Ovary (tissue), 9 donors: ENCODE data around the gene MAB21L1. TPM values are rescaled to one million over a fixed set of nuclear protein-coding genes. Genes with fewer than 3 reads are reported as not detected.

Experiments used
- DNase-seq, 5 donors: peaks; one replicate each; pipeline ENCODE4 v3.0.0-alpha.2; 2019 to 2020
- H3K27ac ChIP-seq, 2 donors: fragments of 200-600 bp; one replicate each; pipeline versions ENCODE4 v1.5.1 to v1.8.0; 2019 to 2022
- H3K27me3 ChIP-seq: fragments of 200-600 bp; one replicate; pipeline ENCODE4 v1.8.0; 2022
- H3K36me3 ChIP-seq: fragments of 200-600 bp; sonication (generic); one replicate; pipeline ENCODE4 v1.5.1; 2019
- H3K4me1 ChIP-seq: one replicate; pipeline ENCODE4 v1.8.1; 2013; ENCODE audit warnings: mild to moderate bottlenecking, moderate library complexity; ENCODE audit not compliant: insufficient read depth
- H3K4me3 ChIP-seq: fragments of 200-600 bp; sonication (generic); one replicate; pipeline ENCODE4 v1.5.1; 2017
- H3K9me3 ChIP-seq, 2 donors: fragments of 200-600 bp in 1 of 2; sonication (generic) in 1 of 2; one replicate each; pipeline versions ENCODE4 v1.5.1 to v1.8.1; 2013 to 2019; ENCODE audit warnings: mild to moderate bottlenecking in 1 of 2, moderate library complexity in 1 of 2
- EP300 ChIP-seq: sonication (generic); formaldehyde crosslinking; IDR thresholded peaks from one replicate; pipeline ENCODE4 v1.6.1; 2017; ENCODE audit warnings: antibody characterized with exemption
- POLR2A ChIP-seq: fragments of 450-650 bp; IDR thresholded peaks from one replicate; pipeline ENCODE4 v1.6.1; 2017; ENCODE audit warnings: antibody characterized with exemption, mild to moderate bottlenecking, moderate library complexity
- WGBS, 3 donors: extraction: QIAGEN DNeasy Blood & Tissue Kit in 1 of 3; methylation state at CpG; one replicate each; pipeline versions ENCODE4 v1.1.5 to v1.1.7; 2013 to 2017; 5-methylcytosine and 5-hydroxymethylcytosine counted together
- intact Hi-C, 4 donors: fragments of 100-400 bp; cut with DNase I; formaldehyde crosslinking; loops; one replicate each; pipeline versions ENCODE4 v1.11.0 to v1.15.1; 2022 to 2023
- polyA plus RNA-seq, 2 donors: library from polyadenylated mRNA; stranded (reverse); fragments of 200-250 nt in 1 of 2; fragments of 350-450 nt in 1 of 2; fragmentation: Illumina TruSeq in 1 of 2; extraction: RNeasy Lipid Tissue Mini Kit (QIAGEN cat#74804) in 1 of 2; gene quantifications; one replicate each; pipeline ENCODE4 v1.2.3, GENCODE V29; 2013 to 2014
- total RNA-seq, 7 donors: library from RNA; depleted of rRNA in 2 of 7; stranded (reverse); fragments of >200 nt in 2 of 7; fragmentation: NEBNext Ultra II Directional in 3 of 7; extraction: Animal tissue kit (Norgen Biotek cat#: 25700) in 3 of 7; gene quantifications; one replicate each; pipeline versions ENCODE4 v1.1.0 to v1.2.4, GENCODE V29; 2016 to 2023
- TF ChIP-seq, protein P1 (sequence below), 3 donors: fragments of 450-650 bp in 2 of 3; fragments of 200-600 bp in 1 of 3; IDR thresholded peaks; one replicate each; pipeline versions ENCODE4 v1.5.1 to v1.8.0; 2016 to 2022; ENCODE audit warnings: antibody characterized with exemption in 3 of 3, mild to moderate bottlenecking in 1 of 3
- donor health status: DM: no; HTN: no; CAD: no; lungs with moderate emphysema.
- donor health status: DM: no; HTN: no; CAD: no.
- donor health status: Bipolar disorder and iron deficiency.
- donor health status: DM: yes; HTN: yes; CAD: no.
- donor health status: DM: no; HTN: no; CAD: no.
- donor health status: DM: yes; HTN: yes; CAD: no.

The MAB21L1 gene
- total and polyA plus RNA-seq, 9 donors: 0.12 to 1.0 (median 0.60) TPM

- Histone ChIP-seq H3K9me3 (no peaks in the 10 kb centered on the region), H3K27ac (no peak overlapping the region), H3K27me3 (no peaks in the 10 kb centered on the region), H3K36me3 (no peaks in the 10 kb centered on the region), H3K4me3 (peak overlapping the region; percentile 17), H3K4me1 (no peaks in the 10 kb centered on the region)
- TF ChIP-seq, protein P1, sequence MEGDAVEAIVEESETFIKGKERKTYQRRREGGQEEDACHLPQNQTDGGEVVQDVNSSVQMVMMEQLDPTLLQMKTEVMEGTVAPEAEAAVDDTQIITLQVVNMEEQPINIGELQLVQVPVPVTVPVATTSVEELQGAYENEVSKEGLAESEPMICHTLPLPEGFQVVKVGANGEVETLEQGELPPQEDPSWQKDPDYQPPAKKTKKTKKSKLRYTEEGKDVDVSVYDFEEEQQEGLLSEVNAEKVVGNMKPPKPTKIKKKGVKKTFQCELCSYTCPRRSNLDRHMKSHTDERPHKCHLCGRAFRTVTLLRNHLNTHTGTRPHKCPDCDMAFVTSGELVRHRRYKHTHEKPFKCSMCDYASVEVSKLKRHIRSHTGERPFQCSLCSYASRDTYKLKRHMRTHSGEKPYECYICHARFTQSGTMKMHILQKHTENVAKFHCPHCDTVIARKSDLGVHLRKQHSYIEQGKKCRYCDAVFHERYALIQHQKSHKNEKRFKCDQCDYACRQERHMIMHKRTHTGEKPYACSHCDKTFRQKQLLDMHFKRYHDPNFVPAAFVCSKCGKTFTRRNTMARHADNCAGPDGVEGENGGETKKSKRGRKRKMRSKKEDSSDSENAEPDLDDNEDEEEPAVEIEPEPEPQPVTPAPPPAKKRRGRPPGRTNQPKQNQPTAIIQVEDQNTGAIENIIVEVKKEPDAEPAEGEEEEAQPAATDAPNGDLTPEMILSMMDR (IDR thresholded peaks at IDR 0.05): no peak
- TF ChIP-seq EP300: no peak
- no peak for TF ChIP-seq POLR2A
- DNase-seq: no peak
- 52 to 66% (median 63%) methylated on average over 17 of the region's 17 CpGs for WGBS, 3 donors
- intact Hi-C loops: no loop called here
These were observed 1.8 kb downstream of the MAB21L1 start for GRCh38 chr13:35474496-35475211.

- Histone ChIP-seq H3K9me3 (no peaks in the 10 kb centered on the region), H3K4me1 (no peaks in the 10 kb centered on the region), H3K36me3 (no peaks in the 10 kb centered on the region), H3K27ac (no peak overlapping the region), H3K4me3 (no peak overlapping the region), H3K27me3 (no peaks in the 10 kb centered on the region)
- TF ChIP-seq, protein P1 (IDR thresholded peaks at IDR 0.05): no peak
- TF ChIP-seq EP300 (no peak), POLR2A (no peak)
- intact Hi-C loops: no loop called here
- 83 to 86% (median 86%) methylated on average over 2 of the region's 2 CpGs for WGBS, 3 donors
- DNase-seq: no peak
These were observed 2.7 kb downstream of the MAB21L1 start for GRCh38 chr13:35473802-35474201.

- TF ChIP-seq POLR2A (no peak), EP300 (no peak)
- TF ChIP-seq, protein P1 (IDR thresholded peaks at IDR 0.05): no peak
- Histone ChIP-seq H3K36me3 (no peaks in the 10 kb centered on the region), H3K27me3 (no peaks in the 10 kb centered on the region), H3K4me1 (no peaks in the 10 kb centered on the region), H3K4me3 (no peak overlapping the region), H3K9me3 (no peaks in the 10 kb centered on the region), H3K27ac (no peak overlapping the region)
- intact Hi-C loops: no loop called here
- DNase-seq: no peak
These were observed 3.2 kb downstream of the MAB21L1 start for GRCh38 chr13:35473206-35473775.

DNA sequence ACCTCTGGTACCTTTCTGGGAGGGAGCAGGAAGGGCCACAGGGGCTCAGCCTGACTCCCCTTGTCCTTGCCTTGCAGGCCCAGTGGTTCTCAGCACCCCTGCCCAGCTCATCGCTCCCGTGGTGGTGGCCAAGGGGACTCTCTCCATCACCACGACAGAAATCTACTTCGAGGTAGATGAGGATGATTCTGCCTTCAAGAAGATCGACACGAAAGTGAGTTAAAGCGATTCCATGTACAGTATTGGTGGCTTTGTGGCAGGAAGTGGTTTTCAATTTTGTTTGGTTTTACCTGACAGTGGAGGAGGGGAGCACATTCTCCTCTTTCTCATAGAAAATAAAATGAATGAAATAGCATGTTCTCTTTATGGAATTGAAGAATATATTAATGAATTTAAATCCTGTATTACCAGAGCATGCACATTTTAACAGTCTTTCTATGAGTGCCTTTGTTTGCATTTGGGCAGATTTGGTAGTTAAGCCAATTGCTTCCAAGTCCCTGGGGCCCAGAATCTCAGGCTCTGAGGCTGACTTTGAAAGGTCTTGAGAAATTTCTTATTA lies 4.1 kb downstream of the MAB21L1 start:
- Histone ChIP-seq H3K27ac (no peak overlapping the region), H3K36me3 (no peaks in the 10 kb centered on the region), H3K4me3 (no peak overlapping the region), H3K9me3 (no peaks in the 10 kb centered on the region), H3K27me3 (no peaks in the 10 kb centered on the region), H3K4me1 (no peaks in the 10 kb centered on the region)
- intact Hi-C loops: no loop called here
- WGBS, 3 donors: 94 to 97% (median 96%) methylated on average over 7 of the region's 7 CpGs
- DNase-seq: no peak
- TF ChIP-seq EP300 (no peak), POLR2A (no peak)
- TF ChIP-seq, protein P1 (IDR thresholded peaks at IDR 0.05): no peak
